ENCODE measurements around the gene DLG3.
"Not testable (repeated sequence)": the region's sequence is repeated elsewhere in the genome, so short reads cannot be mapped to it uniquely, and the experiment has no call there.

Gene DLG3

DNA sequence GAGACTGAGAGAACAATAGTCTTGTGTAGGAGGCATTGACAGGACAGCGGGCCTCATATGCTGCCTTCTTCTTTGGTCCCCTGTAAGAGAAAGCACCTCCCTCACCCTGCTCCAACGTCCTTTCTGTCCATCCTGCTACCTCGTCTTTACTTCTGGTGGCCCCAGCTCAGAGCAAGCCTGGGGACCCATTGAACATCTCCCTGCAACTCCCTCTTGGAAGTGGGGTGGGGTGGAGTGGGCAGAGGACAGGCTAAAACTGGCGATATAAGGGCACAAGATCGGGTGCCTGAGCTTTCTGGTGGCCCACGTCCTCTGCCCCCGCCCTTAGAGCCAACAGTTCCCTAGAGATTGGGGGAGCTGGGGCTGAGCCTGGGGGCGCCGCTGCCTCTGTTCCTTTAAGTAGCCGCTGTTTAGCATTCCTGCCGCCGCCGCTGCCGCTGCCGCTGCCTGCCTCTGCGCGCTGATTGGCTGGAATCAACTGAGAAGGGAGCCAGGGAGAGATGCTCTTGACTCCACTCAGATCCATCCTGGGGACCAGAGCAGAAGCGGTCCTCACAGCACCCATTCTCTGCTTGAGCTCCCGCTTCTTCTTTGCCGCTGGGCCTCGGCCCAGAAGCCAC lies at the start of gene DLG3:
TSS of gene DLG3 (plus strand) at position 510 of the 620 bp plus-strand sequence. CDS start 367 bp downstream, outside the sequence.
- DNase-seq = peak; percentile 75

GRCh38 chrX:70398899-70399298 lies 45.7 kb upstream of the DLG3 start:
- no peak for DNase-seq

DNA sequence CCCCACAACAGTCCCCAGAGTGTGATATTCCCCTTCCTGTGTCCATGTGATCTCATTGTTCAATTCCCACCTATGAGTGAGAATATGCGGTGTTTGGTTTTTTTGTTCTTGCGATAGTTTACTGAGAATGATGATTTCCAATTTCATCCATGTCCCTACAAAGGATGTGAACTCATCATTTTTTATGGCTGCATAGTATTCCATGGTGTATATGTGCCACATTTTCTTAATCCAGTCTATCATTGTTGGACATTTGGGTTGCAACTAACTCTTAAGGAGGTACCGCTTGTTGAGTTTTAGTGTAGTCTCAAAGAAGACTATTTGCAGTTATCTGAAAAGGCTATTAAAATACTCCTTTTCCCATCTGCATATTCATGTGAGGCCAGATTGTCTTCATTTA lies 44.5 kb upstream of the DLG3 start:
- not testable (repeated sequence) for DNase-seq

- DNase-seq = no peak
Measured at GRCh38 chrX:70402721-70403120, 41.9 kb upstream of the DLG3 start.

DNA sequence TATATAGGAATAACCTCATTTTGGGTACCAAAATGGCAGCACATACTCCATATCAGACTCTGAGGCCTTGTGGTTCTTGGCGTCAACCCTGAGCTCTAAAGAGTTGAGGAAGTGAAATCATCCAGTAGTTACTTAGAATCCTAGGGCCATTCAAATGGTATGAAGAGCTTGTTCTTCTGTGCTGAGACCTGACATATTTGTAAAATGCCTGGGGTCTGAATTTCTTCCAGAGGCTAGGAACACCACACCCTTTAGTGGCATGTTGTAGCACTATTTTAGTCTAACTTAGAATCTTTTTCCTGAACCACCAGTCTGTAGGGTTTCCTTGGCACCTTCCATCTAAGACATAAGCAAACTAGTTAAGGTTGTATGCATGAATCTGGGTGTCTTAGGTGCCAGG lies 39.6 kb upstream of the DLG3 start:
- no peak for DNase-seq

- DNase-seq = no peak
Measured at GRCh38 chrX:70410921-70411320, 33.7 kb upstream of the DLG3 start.

- no peak for DNase-seq
Measured at GRCh38 chrX:70411475-70411874, 33.2 kb upstream of the DLG3 start.

DNA sequence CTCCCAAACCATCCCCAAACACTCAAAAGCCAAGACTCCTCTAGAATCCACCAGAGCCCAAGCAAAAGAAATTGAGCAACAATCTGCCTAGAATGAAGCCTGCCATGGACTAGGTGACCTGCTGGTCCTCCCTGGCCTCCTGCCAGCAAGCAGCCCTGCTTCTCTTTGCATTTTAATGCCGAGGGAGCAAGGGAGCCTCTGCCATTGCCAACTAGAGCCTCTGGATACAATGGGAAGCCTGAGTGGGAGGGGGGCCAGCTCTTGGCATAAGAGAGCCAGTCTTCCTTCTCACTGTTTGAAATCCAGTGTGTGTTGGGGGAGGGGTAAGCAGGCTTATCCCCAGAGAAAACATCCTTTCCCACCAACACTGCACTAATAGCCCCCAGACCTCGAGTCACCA lies 23.0 kb upstream of the DLG3 start:
- no peak for DNase-seq

DNA sequence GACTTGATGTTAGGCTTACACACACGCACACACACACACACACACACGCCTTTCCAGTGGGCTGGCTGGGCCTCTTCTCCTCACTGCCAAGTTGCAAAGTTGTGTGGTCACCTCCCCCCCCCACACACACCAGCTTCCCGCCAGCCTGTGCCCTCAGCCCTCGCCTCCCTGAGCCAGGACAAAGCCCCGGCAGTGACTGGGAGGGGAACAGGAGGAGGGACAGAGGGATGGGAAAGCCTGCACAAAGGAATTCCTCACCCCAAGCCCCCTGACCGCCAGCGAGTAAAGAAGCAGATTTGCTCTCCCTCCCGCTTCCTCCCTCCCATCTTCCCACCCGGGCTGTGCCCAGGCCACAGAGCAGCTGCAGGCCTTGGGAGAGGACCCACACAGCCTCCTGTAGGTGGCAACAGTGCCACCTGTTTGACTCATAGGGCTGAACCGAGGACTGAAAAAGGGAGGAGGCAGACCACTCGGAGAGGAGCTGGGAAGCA lies 21.7 kb upstream of the DLG3 start, which contains the start of gene GDPD2:
TSS of gene GDPD2 (plus strand) at position 464 of the 491 bp plus-strand sequence. CDS start 1,671 bp downstream, outside the sequence.
- peak; percentile 89 for DNase-seq

DNA sequence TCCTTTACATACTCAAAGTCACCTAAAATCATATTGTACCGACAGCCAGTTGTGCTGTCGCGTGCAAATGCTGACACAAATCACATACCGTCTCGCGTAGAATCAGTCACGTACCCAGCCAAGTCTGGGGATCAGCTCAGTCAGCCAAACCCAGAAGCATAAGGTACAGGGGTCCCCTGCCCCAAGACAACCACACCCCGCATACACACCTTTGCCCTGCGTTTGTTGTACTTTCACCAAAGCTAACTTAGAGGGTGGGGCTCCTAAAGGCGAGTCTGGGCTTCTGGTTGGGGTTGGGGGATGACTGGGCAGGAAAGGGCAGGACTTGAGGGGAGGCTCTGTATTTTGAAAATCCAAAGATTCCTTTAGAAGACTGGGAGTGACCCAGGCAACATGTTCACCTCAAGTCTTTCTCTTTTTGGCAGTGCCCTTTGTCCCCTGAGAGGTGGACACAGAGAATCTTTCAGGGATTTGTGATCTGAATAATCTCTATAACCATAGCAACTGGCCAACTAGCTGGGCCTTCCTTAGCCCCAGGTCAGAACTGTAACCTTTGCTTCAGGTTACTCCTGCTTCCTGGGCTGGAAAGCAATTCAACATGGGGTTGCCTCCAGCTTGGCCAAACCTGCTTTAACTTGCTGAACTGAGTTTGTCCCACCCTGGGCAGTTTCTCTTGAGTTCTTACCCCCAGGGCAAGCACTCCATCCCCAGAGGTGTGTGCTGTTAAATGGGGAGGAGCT lies 20.5 kb upstream of the DLG3 start:
- DNase-seq = no peak

DNA sequence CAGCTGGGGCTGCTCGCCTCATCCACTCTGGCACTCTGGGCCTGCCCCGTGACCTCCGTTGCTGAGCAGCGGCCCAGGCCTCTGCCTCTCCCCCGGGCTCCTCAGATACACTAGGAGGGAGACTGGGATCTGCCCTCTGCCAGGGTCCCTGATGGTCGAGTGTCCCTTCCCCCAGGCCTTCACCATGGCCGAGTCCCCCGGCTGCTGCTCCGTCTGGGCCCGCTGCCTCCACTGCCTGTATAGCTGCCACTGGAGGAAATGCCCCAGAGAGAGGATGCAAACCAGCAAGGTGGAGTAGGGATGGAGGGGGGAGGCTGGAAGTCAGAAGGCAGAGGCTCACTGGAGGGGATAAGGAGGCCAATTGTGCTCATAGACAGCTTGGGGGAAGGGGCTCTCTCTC lies 19.8 kb upstream of the DLG3 start:
- DNase-seq = no peak

DNA sequence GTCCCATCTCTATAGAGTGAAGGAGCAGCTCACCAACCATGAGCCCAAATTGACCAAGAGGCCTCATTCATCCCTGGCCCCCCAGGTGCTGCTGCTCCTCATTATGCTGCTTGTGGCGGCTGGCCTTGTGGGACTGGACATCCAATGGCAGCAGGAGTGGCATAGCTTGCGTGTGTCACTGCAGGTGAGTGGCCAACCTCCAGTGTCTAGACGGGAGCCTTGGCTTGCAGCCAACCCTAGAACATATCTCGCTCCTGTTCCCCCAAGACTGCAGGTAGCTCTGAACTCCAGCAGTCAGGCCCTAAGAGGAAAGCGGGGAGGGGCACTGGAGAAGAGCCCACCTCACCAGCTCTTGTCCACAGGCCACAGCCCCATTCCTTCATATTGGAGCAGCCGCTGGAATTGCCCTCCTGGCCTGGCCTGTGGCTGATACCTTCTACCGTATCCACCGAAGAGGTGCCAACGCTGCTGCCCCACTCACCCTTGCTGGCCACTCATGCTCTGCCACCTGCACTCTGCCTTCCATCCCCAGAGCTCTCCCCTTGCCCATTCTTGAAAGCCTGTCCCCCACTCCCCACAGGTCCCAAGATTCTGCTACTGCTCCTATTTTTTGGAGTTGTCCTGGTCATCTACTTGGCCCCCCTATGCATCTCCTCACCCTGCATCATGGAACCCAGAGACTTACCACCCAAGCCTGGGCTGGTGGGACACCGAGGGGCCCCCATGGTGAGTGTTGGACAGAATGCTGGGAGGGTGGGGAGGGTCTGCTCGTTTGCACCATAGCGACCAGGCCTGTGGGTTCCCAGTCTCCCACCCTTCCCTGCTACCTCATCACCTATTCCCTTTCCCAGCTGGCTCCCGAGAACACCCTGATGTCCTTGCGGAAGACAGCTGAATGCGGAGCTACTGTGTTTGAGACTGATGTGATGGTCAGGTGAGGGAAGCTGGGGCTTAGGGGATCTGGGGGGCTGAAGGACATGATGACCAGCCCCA lies 18.1 kb upstream of the DLG3 start:
- no peak for DNase-seq

DNA sequence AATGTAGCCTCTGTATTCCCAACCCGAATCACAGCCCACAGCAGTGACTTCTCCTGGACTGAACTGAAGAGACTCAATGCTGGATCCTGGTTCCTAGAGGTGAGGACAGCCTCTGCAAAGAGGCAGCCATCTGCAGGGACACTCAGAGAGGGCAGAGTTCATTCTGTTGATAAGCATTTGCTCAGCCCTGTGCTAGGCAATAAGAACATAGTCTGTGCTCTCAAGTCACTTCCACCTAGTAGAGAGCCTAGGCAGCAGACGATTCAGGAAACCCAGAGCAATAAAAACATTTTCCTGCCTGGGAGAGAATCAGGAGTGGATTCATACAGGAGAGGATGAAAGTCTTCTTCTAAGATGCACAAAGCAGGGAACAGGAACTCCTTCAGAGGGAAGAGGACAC lies 17.3 kb upstream of the DLG3 start:
- DNase-seq = no peak

GRCh38 chrX:70429759-70430158 lies 14.9 kb upstream of the DLG3 start:
- DNase-seq = no peak

GRCh38 chrX:70432936-70433847 lies 11.4 kb upstream of the DLG3 start:
- no peak for DNase-seq

GRCh38 chrX:70433848-70434351 lies 10.7 kb upstream of the DLG3 start:
- DNase-seq = peak; percentile 91

GRCh38 chrX:70434352-70434866 lies 10.2 kb upstream of the DLG3 start:
- peak; percentile 97 for DNase-seq

- peak; percentile 39 for DNase-seq
Measured at GRCh38 chrX:70434914-70435586, 9.6 kb upstream of the DLG3 start.

DNA sequence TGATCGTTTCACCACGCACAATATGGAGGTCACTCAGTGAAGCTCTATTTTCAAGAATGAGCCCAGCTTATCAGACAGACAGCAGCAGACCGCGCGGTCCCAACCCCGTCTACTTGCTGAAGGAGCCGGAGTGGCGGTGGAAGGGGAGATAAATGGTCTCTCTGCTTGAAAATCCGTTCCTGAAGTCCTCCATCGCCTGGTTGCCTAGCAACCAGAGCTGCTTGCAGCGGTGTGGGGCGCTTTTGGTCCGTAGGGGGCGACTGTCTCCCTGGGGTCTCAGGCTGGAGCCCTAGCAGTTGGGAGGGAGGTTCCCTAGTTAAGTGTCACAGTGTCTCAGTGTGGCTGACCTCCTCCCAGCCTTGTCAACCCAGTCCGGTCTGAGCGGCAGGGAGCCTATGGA lies 8.3 kb upstream of the DLG3 start:
- DNase-seq = no peak

DNA sequence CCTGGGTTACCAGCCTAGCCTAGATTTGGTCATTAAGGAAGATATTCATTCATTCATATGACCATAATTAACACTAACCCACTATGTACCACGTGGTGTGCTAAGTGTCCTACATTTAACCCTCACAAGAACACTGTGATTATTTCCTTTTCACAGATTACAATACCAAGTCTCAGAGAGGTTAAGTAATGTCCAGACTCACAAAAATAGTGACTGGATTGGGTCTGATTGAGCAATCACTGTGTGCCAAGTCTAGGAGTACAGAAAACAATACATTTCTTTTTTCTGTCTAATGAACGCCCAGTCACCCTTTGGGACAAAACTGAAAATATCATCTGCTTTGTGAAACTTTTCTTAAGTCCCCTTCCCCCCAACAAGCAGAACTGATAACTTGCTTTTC lies 7.6 kb upstream of the DLG3 start:
- no peak for DNase-seq

Data from DMS53 (cell line).